HL-60 (cell line): ENCODE measurements around the gene CARMIL1.

Source experiments
- GABPA ChIP-seq: IDR thresholded peaks from 2 replicates; pipeline ENCODE4 v1.6.1; 2012; ENCODE audit warnings: low read depth
- POLR2AphosphoS5 ChIP-seq: IDR thresholded peaks from 2 replicates; pipeline ENCODE4 v1.6.1; 2012; ENCODE audit warnings: low read depth
- TF ChIP-seq, protein P1 (sequence below): IDR thresholded peaks from 2 replicates; pipeline ENCODE4 v1.6.1; 2012; ENCODE audit warnings: low read depth; ENCODE audit not compliant: insufficient replicate concordance
- TF ChIP-seq, protein P2 (sequence below): IDR thresholded peaks from one replicate; pipeline ENCODE4 v1.5.1; 2011; ENCODE audit warnings: low read length, control low read depth, inconsistent platforms; ENCODE audit not compliant: insufficient read depth

DNA sequence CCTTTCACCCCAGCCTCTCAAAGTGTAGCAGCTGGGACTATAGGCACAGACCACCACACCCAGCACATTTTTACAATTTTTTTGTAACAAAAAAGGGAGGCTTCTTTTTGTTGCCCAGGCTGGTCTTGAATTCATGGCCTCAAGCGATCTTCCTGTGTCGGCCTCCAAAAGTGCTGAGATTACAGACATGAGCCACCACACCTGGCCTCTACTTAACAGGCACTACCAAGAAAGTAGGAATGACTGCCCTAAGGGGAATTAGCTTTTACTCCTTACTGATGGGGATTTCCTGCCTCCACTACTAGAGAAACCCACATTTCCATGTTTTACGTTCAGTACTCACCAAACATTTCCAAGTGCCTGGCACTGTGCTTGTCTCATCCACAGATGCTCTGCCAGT, 109.6 kb downstream of the CARMIL1 start:
- TF ChIP-seq, protein P1, sequence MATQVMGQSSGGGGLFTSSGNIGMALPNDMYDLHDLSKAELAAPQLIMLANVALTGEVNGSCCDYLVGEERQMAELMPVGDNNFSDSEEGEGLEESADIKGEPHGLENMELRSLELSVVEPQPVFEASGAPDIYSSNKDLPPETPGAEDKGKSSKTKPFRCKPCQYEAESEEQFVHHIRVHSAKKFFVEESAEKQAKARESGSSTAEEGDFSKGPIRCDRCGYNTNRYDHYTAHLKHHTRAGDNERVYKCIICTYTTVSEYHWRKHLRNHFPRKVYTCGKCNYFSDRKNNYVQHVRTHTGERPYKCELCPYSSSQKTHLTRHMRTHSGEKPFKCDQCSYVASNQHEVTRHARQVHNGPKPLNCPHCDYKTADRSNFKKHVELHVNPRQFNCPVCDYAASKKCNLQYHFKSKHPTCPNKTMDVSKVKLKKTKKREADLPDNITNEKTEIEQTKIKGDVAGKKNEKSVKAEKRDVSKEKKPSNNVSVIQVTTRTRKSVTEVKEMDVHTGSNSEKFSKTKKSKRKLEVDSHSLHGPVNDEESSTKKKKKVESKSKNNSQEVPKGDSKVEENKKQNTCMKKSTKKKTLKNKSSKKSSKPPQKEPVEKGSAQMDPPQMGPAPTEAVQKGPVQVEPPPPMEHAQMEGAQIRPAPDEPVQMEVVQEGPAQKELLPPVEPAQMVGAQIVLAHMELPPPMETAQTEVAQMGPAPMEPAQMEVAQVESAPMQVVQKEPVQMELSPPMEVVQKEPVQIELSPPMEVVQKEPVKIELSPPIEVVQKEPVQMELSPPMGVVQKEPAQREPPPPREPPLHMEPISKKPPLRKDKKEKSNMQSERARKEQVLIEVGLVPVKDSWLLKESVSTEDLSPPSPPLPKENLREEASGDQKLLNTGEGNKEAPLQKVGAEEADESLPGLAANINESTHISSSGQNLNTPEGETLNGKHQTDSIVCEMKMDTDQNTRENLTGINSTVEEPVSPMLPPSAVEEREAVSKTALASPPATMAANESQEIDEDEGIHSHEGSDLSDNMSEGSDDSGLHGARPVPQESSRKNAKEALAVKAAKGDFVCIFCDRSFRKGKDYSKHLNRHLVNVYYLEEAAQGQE, result no peak
- TF ChIP-seq, protein P2, sequence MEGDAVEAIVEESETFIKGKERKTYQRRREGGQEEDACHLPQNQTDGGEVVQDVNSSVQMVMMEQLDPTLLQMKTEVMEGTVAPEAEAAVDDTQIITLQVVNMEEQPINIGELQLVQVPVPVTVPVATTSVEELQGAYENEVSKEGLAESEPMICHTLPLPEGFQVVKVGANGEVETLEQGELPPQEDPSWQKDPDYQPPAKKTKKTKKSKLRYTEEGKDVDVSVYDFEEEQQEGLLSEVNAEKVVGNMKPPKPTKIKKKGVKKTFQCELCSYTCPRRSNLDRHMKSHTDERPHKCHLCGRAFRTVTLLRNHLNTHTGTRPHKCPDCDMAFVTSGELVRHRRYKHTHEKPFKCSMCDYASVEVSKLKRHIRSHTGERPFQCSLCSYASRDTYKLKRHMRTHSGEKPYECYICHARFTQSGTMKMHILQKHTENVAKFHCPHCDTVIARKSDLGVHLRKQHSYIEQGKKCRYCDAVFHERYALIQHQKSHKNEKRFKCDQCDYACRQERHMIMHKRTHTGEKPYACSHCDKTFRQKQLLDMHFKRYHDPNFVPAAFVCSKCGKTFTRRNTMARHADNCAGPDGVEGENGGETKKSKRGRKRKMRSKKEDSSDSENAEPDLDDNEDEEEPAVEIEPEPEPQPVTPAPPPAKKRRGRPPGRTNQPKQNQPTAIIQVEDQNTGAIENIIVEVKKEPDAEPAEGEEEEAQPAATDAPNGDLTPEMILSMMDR, result no peak
- TF ChIP-seq GABPA (no peak), POLR2AphosphoS5 (no peak)
